ENCODE data around the gene PTTG2.

- TF ChIP-seq CTCF (IDR thresholded peaks at IDR 0.05): no peak
- no peak for TF ChIP-seq POLR2A (IDR thresholded peaks at IDR 0.05)
- TF ChIP-seq EP300 (IDR thresholded peaks at IDR 0.05): no peak
Observed at GRCh38 chr4:37981844-37982720, 21.9 kb downstream of the PTTG2 start.
